Stimulated activated CD8-positive, alpha-beta memory T cell treated with anti-CD3 and anti-CD28 coated beads, Interleukin-4, amount 100 ng/mL, for 4 hours (primary cell): ENCODE results near the gene NXN.
"Not testable (repeated sequence)": the region's sequence is repeated elsewhere in the genome, so short reads cannot be mapped to it uniquely, and the experiment has no call there.

ENCODE experiments used
- DNase-seq, 2 donors: peaks; one replicate each; pipeline ENCODE4 v3.0.0-alpha.2; 2020; ENCODE audit warnings: low read depth in 2 of 2, low spot score in 1 of 2

The NXN gene

DNA sequence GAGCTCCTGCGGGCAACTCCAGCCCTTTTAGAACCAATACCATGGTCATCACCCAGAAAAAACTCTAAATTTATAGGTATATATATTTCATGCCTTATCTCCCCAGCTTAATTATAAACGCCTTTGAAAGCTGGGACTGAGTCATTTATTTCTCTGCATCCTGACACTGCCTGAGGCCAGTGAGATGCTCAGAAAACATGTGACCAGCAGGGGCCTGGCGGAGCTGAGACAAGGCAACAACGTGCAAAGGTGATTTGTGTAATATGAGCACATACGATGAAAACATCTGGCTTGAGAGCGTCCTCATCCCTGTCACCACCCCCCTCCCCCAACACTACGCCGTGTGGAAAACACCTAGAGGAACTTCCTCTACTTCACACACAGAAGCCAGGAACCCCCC, 22.7 kb downstream of the NXN start:
- no peak for DNase-seq

DNA sequence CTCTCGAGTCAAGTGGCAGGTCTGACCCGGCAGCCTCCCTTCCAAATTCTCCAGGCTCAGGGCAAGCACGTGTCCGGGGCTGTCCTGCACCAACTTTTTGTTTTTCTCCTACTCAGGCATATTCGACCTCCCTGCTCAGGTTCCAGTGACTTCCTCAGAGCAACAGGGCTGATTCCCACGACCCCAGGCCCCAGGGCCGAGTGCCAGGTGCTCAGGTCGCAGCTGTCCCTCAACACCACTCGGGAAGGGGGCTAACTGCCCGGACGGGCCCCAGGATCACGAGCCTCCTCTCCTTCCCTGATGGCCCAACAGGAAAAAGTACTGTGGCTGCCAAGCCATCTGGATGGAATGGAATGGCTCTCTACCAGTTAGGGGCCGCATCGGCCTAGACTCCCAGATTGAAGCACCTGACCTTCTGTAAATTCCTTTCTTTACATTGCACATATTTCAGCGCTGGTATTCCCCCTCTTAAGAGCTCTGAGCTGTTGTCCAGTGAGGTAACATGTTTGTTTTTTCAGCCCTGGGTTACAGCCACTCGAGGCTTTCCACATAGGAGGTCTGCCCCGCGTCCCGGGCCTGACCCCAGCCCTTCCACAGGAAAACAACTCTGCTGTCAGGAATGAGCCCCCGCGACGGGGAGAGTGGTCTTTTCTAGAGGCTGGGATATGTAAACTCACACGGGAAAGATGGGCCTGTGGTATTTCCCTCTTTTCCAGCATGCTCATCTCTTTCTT, 25.0 kb downstream of the NXN start:
- no peak for DNase-seq

DNA sequence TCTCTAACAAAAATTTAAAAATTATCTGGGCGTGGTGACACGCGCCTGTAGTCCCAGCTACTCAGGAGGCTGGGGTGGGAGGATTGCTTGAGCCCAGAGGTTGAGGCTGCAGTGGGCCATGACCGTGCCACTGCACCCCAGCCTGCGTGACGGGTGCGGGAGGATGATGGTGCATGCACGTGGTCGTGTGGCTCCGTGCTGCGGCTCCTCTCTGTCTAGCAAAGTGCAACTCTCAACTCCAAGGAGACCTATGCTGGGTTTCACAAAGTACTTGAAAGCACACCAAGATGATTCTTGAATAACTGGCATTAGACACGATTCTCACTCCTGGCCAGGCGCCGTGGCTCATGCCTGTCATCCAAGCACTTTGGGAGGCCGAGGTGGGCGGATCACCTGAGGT, 25.8 kb downstream of the NXN start:
- DNase-seq = no peak

DNA sequence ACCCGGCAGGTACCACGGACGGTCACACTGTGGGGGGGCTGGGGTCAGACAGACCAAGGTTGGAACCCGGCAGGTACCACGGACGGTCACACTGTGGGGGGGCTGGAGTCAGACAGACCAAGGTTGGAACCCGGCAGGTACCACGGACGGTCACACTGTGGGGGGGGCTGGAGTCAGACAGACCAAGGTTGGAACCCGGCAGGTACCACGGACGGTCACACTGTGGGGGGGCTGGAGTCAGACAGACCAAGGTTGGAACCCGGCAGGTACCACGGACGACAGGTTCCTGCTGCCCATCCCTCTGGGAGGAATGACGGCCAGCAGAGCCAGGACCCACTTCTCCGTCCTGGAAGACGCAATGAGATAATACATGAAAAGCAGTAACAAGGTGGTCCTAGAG, 27.0 kb downstream of the NXN start:
- not testable (repeated sequence) for DNase-seq

DNA sequence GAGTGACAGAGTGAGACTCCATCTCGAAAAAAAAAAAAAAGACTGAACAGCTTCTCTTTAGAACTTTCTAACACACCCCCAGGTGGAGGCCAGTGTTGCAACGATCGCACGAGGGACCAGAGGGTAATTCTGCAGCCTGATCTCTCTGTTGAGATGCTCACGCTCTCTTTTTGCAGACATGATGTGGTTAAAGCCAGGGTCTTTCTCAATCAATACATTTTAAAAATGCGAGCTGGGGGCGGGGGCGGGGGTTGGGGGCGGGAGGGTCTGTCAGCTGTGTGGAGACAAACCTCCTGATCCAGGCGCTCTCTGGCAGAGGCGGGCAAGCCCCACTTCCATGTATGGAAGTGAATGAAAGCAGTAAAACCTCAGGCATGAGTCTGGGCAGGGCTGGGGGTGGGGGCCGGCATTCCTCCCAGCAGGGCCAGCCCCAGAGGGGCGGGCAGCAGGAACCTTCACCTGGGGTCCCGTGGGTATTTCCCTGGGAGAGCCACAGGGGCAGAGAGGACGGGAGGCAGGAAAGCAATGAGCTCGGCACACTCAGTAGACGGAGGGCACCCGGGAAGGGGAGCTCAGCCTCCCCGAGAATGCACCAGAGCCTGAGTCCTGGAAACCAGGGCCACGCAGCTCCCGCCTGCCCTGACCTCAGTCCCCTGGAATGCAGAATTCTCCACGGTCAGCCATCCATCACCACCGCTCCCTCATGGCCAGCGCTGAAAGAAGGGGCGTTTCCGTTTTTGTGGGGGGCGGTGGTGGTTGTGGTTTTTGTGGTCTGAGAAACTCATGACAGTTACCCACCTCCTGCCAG, 28.0 kb downstream of the NXN start:
- no peak for DNase-seq

DNA sequence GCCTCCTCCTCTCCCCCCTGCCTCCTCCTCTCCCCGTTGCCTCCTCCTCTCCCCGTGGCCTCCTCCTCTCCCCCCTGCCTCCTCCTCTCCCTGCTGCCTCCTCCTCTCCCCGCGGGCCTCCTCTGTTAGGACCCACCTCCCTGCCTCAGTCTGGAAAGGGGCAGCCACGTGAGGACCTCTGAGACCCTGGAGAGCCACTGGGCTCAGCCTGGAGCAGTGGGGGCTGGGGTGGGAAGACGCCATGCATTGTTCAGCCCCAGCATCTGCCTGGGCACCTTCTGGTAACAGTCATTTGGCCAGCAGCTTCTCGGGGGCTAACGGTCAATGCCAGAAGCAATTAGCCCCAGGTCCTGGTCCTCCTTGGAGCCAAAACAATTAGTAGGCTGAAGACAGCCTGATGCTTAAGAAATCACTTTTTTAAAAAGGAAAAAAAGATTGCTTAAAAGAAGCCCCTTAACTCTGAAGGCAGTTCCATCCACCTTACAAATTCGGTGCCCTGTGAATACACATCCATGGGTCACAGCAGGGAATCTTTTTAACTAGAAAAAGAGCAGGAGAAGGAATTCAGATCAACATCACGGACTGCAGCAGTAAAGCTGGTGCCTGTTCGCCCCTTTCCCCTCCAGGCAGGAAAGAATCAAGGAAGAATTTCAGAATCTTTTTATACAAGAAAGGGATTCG, 29.8 kb downstream of the NXN start:
- DNase-seq = no peak

DNA sequence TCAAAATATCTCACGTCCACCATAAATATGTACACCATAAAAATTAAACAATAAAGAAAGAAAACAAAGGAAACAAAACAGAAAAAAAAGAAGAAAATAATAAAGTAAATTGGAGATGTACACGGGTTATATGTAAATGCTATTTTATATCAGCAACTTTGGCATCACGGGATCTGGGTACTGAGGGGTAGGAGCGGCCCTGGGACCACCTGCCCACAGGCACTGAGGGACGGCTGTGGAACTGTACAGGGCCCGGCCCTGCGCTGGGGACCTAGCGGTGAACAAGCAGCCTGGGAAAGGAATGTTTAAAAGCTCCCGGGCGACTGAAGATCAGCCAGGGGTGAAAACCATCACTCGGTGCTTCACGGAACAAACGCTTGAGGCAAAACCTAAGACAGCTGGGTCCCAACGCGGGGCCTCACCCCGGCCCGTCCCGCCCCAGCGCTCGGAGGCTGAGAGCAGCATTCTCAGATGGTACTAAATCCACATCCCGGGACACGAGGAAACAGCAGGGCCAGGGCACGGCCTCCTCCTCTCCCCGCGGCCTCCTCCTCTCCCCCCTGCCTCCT, 31.2 kb downstream of the NXN start:
- no peak for DNase-seq

DNA sequence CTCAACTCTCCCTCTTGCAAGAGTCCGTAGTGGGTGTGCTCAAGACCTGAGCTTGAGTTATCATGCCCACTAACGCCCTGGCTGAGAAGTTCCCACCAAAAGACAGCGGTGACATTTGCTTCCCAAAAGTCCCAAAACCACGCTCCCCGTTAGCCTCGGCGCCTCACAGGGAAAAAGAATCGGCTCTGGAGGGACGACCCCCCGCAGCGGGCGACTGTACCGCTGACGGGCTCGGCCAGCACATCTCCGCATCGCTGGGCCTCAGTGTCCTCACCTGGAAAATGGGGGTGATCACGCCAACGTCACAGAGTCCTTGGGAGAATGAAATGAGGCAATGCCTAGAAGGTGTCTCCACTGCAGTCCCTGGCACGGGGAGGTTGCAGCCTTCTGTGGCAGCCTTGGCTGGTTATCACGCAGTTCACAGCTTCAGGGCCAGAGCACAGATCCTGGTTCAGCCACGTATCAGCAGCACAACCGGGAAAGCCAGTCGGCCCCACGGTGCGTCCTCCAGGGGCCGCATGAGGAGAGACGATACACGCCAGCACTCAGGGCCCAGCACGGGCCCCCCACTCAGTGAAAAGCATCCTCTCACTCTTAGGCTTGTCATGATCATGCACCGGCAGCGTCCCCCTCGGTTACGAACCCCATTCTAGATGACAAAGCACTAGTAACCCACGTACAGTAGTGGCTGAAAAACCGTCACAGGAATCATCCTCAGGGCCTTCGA, 32.9 kb downstream of the NXN start:
- DNase-seq = no peak

DNA sequence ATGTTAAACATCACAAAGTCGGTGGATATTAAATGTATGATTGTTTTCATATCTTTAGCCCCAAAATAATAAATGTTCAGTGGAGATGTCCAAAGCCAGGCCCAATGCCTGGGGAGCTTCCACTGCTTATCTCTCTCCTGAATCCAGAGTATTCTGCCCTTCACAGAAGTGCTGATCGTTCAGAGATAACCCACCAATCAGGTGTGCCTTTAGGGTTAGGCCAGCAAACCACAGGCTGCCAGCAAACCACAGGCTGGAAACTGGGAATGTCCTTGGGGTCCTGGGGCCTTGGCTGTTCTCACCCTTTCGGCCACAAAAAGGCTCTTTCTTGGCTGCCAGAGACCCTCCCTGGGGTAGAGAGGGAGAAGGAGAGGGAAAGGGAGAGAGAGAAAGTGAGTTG, 33.9 kb downstream of the NXN start:
- no peak for DNase-seq

DNA sequence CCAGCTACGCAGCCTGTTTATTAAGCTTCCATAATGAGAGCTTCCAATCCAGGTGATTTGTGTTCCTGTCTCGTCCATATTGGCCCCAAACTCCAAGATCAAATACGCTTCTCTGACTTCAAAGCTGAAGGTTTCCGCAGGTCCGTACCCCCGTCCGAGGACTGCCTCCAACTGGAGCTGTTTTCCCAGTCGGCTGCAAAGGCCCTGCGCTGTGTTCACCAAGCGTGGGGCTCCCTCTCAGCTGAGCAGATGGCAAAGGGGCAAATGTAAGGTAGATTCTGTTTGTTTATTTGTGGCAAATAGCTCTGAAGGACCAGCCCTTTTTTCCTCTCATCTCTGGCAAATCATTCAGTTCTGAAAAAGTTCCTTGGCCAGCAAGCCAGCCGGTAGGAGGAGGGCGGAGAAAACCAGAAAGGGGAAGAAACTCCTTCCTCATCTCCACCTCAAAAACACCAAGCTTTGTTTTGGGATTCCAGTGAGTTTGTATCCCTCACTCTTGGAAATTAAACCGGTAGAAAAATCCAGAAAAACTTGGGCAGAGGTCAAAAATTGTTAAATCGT, 35.2 kb downstream of the NXN start:
- DNase-seq = no peak

DNA sequence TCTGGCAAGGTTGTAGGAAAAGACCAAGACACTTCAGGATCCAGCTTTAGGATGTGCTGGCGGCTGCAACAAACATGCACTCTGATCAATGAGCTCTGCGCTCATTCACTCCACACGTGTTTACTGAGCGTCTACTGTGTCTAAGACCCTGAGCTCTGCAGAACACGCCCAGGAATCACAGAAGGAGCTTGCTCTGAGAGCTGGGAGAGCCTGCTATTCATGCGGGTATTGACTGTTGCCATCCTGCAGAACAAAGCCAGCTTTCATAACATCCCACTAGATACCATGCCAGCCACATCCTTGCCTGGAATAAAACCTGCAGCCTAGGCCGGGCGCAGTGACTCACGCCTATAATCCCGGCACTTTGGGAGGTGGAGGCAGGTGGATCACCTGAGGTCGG, 44.1 kb downstream of the NXN start:
- DNase-seq = no peak

DNA sequence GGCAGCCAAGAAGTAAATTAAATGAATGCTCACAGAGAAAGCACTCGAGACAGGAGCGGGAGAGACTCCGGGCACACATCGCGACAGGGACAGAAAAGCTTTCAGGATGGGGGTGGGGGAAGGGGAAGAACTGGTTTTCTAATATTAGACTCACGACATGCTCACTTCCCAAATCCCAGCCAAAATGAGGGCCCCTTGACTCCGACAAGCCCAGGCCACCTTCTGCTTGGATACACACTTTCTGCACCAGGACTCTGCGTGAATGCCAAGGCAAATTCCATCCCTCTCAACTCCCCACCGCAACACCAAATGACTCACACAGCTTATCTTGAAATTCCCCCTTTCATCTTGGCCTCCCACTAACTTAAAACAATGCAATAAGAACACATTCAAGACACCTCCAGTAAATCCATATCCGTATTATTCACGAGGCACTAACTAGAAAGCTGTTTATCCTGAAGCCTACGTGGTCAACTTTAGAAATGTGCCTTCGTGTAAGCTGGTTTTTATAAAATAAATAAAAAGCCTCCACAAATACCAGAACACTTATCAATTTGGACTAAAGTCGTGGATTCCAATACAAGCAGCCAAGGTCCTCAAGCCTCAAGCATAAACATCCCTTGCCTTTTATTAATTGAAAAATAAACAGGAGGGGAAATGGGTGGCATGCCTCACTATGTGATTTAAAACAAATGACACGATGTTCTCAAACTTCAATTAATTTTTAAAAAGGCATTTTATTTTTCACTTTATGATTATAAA, 46.1 kb downstream of the NXN start:
- no peak for DNase-seq

DNA sequence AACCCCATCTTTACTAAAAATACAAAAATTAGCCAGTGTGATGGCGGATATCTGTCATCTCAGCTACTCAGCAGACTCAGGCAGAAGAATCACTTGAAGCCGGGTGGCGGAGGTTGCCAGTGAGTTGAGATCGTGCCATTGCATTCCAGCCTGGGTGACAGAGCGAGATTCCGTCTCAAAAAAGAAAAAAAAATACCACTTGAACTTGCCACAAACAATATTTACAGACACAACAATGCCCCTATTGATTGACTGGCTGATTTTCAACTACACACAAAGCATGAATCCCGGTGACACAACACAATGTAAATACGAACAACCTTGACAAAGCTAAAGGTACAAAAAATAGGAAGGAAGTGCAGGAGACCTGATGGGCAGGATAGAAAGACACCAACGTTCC, 49.3 kb downstream of the NXN start:
- no peak for DNase-seq

DNA sequence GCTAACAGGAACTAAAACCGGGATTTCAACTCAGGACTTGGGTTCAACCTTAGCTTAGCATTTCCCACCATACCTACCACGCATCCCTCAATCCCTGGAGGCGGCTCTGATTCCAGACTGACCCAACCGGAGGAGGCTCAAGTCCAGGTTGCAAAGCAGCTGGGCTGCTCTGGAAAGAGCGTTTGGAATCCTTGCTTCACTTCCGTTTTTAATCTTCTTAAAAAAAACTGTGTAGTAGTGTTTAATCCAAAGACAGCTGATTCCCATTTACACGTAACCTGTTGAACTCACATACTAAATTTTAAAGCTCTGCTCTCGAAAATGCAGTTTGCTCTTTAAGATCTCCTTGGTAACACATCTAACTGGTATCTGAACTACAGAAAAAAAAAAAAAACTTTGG, 50.0 kb downstream of the NXN start:
- DNase-seq = no peak

DNA sequence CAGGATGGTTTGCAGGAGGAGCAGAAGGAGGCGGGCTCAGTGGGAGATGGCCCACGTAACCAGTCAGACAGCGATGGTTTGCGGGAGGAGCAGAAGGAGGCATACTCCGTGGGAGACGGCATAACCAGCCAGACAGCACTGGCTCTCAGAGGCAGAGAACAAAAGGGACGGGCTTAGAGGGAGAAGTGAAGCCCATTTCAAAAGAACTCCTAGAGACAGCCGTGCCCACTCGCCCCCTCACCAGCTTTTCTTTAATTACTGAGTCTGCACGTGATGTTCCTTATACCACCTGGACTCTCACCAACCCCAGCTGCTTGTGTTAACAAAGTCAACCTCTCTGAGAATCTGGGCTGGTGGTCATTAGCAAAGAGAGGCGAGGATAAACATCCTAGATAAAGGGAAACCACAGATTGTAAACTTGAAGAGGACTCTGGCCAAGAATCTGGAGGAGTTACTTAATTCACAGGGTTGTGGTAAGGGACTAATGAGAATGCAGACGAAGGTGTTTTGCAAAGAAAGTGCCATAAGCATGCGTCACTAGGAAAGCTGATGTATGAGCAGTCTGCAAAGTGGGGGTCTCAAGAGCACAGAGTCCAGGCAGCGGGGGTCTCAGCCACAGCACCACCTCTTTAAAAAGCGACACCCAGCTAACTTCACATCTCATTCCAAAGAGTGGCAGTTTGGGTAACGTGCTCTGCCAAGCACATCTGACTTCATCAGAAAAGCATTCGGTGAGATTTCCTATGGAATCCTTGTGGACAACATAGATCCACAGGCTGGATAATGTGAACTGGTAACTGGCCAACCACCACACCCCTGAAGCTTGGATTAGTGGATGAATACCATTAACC, 51.7 kb downstream of the NXN start:
- DNase-seq = no peak

DNA sequence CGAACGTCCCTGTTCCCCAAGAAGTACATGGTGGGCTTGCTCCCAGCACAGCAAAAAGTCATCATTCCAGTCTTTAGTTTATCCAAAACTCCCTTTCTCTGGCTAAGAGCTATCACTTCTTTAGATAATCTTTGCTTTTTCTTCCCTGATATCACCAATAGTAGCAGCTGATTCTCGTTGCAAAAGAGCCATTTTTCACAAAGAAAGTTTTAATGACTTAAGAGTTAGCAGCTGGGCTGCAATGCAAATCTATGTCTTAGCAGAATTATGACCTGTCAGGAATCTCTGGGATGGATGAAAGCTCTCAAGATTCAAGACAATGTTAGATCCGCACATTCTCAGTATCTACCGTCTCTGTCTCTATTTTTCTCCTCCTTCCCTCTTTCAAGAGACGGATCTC, 53.8 kb downstream of the NXN start:
- DNase-seq = no peak

DNA sequence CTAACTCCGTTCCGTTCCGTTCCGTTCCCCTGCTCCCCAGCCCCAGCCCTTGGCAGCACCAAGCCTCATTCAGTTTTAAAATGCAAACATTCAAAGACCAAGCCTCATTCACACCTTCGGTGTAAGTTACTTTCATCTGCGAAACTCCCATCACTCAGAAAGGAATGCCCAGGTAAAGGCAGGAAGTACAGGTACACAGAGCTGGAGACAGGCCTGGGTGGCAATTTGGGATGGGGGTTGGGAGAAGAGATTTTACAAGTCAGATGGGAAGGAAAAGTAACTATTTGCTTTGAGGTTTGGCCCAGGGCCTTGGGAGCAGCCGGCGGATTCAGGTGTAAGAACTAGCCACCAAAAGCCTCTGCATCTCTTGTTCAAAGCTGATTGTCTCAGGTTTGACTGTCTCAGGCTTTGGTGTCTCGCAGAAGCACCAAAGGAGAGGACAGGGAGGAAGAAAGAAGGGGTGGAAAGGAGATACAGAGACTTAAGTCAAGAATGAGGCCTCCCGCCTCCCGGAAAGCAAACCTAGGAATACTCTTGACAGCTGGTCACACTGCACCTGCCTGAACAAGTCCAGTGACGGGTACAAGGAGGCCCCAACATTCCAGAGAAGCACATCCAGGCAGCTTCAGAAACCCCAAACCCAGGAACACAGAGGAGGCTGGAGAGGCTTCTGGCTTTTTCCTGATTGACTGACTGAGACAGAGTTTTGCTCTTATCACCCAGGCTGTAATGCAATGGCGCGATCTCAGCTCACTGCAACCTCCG, 54.7 kb downstream of the NXN start:
- no peak for DNase-seq

DNA sequence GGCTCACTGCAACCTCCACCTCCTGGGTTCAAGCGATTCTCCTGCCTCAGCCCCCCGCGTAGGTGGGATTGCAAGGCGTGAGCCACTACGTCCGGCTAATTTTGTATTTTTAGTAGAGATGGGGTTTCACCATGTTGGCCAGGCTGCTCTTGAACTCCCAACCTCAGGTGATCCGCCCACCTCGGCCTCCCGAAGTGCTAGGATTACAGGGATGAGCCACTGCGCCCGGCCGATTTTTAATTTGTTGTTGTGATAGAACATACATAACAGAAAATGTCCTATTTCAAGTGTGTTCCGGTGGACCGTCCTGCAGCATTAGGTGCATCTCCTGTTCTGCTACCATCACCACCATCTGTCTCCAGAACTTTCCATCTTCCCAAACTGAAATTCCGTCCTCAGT, 55.3 kb downstream of the NXN start:
- DNase-seq = not testable (repeated sequence)
